PC-9 (cell line): ENCODE measurements around the gene PPP1R27.

ENCODE experiments used
- EZH2 ChIP-seq: fragments of 200-600 bp; sonication (generic); IDR thresholded peaks from 2 replicates; pipeline ENCODE4 v1.8.0; 2017; ENCODE audit warnings: antibody characterized with exemption, low read depth
- TF ChIP-seq, protein P1 (sequence below): fragments of 200-600 bp; sonication (generic); conservative IDR thresholded peaks from 2 replicates; pipeline ENCODE4 v1.6.1; 2017; ENCODE audit warnings: mixed run types, antibody characterized with exemption, mild to moderate bottlenecking, moderate library complexity

- TF ChIP-seq EZH2 = no peak
- TF ChIP-seq, protein P1, sequence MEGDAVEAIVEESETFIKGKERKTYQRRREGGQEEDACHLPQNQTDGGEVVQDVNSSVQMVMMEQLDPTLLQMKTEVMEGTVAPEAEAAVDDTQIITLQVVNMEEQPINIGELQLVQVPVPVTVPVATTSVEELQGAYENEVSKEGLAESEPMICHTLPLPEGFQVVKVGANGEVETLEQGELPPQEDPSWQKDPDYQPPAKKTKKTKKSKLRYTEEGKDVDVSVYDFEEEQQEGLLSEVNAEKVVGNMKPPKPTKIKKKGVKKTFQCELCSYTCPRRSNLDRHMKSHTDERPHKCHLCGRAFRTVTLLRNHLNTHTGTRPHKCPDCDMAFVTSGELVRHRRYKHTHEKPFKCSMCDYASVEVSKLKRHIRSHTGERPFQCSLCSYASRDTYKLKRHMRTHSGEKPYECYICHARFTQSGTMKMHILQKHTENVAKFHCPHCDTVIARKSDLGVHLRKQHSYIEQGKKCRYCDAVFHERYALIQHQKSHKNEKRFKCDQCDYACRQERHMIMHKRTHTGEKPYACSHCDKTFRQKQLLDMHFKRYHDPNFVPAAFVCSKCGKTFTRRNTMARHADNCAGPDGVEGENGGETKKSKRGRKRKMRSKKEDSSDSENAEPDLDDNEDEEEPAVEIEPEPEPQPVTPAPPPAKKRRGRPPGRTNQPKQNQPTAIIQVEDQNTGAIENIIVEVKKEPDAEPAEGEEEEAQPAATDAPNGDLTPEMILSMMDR = no peak
Observed at GRCh38 chr17:81809556-81809998, 25.3 kb downstream of the PPP1R27 start.
